Spinal cord (tissue), 10 donors: ENCODE data around the gene PI4KA. TPM values are rescaled to one million over a fixed set of nuclear protein-coding genes. Genes with fewer than 3 reads are reported as not detected.
"Not testable (repeated sequence)": the region's sequence is repeated elsewhere in the genome, so short reads cannot be mapped to it uniquely, and the experiment has no call there.

Experiments used
- DNase-seq, 6 donors: peaks; one replicate each; pipeline versions ENCODE4 v3.0.0 to v3.0.0-alpha.2; 2013 to 2015; ENCODE audit warnings: low spot score in 6 of 6, low read depth in 4 of 6
- H3K27ac ChIP-seq: one replicate; pipeline ENCODE4 v1.5.1; 2013; ENCODE audit warnings: low read depth, low read length, control low read depth
- H3K27me3 ChIP-seq: one replicate; pipeline ENCODE4 v1.6.1; 2013; ENCODE audit warnings: low read length; ENCODE audit not compliant: control insufficient read depth, insufficient read depth
- H3K36me3 ChIP-seq: one replicate; pipeline ENCODE4 v1.6.1; 2013; ENCODE audit warnings: low read length; ENCODE audit not compliant: control insufficient read depth, insufficient read depth
- H3K4me1 ChIP-seq: one replicate; pipeline ENCODE4 v1.6.1; 2013; ENCODE audit warnings: low read length; ENCODE audit not compliant: control insufficient read depth, insufficient read depth
- H3K4me3 ChIP-seq: one replicate; pipeline ENCODE4 v1.5.1; 2013; ENCODE audit warnings: low read depth, low read length, control low read depth
- H3K9me3 ChIP-seq: one replicate; pipeline ENCODE4 v1.6.1; 2013; ENCODE audit warnings: low read length; ENCODE audit not compliant: control insufficient read depth, insufficient read depth
- WGBS: methylation state at CpG from one replicate; pipeline ENCODE4 v1.1.5; 2013; ENCODE audit warnings: missing lambda C conversion rate; ENCODE audit not compliant: insufficient coverage; 5-methylcytosine and 5-hydroxymethylcytosine counted together
- polyA plus RNA-seq, 2 donors: library from polyadenylated mRNA; unstranded; fragments of 120-200 nt; gene quantifications; one replicate each; pipeline ENCODE4 v1.2.1, GENCODE V29; 2013; ENCODE audit not compliant: insufficient read length in 2 of 2
- total RNA-seq, 2 donors: library from RNA; depleted of rRNA in 1 of 2; stranded (reverse); fragments of 120-200 nt in 1 of 2; fragments of >200 nt in 1 of 2; gene quantifications; one replicate each; pipeline versions ENCODE4 v1.2.3 to v1.2.4, GENCODE V29; 2013 to 2014
- donor health status: healthy.

The PI4KA gene
- total and polyA plus RNA-seq, 4 donors = 57.6 to 136 (median 89.5) TPM

DNA sequence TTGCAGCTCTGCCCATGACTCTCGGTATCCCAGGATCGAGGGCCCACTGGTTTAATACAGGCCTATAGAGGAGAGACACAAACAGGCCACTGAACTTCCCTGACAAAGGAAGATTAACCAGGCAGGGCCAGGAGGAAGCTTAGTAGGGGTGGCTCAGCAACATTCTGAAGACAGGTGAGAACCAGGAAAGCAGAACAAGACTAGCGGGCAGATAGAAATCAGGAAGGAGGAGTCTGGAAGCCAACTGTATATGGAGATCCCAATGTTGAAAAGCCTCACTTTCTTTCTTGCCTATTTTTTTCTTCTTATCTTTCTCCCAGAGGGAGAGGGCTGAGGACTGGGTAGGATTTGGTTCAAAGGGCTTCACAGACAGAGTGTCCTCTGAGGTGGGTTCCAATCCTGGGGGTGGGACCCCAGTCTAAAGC lies 5.4 kb downstream of the PI4KA start:
- Histone ChIP-seq H3K4me3 (no peak overlapping the region), H3K4me1 (peaks cover 4% of the 10 kb centered on the region), H3K27ac (no peak overlapping the region), H3K27me3 (no peaks in the 10 kb centered on the region), H3K36me3 (no peaks in the 10 kb centered on the region), H3K9me3 (no peaks in the 10 kb centered on the region)
- 69% methylated on average over 2 of the region's 3 CpGs for WGBS
- no peak for DNase-seq

DNA sequence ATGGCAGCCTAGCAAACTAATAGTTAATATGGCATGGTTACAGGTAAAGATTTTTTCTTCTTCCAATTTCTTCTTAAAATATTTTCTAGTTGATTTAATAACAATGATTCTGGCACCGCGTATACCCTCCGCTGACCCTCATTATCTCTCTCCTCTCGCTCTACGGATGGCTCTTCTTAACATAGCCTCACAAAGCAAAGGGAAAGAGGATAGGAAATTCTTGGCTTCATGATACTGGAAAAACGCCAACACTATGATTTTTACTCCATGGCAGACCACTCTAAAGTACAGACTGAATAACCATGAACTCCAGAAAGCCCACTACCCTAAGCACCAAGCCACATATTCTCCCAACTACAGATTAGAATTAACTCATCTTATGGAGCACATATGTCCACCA lies 6.1 kb downstream of the PI4KA start:
- peaks cover 4% of the 10 kb centered on the region for H3K4me1 ChIP-seq
- DNase-seq = peak in 1 of 6 donors; percentile 23
- H3K36me3 ChIP-seq = no peaks in the 10 kb centered on the region
- H3K27me3 ChIP-seq = no peaks in the 10 kb centered on the region
- H3K4me3 ChIP-seq = no peak overlapping the region
- WGBS = 57% methylated on average over 1 of the region's 6 CpGs
- H3K27ac ChIP-seq = no peak overlapping the region
- H3K9me3 ChIP-seq = no peaks in the 10 kb centered on the region

DNA sequence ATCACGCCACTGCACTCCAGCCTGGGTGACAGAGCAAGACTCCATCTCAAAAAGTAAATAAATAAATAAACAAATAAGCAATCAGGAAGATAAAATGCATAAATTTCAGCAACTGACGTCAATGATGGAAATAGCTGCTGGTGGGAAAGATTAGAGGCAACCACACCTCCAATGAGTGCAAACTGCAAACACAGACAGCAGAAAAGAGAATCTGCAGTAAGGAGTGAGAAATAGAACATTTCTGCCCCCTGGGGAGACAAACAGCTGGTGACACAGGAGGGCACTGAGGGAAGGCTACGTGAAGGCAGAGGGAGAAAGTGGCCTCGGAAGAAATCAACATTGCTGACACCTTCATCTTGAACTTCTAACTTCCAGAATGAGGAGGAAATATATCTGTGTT lies 6.5 kb downstream of the PI4KA start:
- H3K27ac ChIP-seq = no peak overlapping the region

DNA sequence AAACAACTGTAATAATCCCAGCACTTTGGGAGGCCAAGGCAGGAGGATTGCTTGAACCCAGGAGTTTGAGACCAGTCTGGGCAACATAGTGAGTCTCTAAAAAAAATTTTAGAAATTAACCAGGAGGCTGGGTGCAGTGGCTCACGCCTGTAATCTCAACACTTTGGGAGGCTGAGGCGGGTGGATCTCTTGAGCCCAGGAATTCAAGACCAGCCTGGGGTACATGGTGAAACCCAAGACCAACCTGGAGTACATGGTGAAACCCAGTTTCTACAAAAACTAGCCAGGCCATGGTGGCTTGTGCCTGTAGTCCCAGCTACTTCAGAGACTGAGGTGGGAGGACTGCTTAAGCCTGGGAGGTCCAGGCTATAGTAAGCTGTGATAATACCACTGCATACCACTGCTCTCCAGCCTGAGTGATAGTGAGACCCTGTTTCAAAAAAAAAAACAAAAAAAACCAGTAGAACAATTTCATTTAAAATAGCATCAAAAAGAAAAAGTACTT lies 11.2 kb downstream of the PI4KA start:
- no peak for DNase-seq
- Histone ChIP-seq H3K36me3 (no peaks in the 10 kb centered on the region), H3K4me3 (no peak overlapping the region), H3K4me1 (no peaks in the 10 kb centered on the region), H3K27ac (no peak overlapping the region), H3K27me3 (no peaks in the 10 kb centered on the region), H3K9me3 (no peaks in the 10 kb centered on the region)
- 100% methylated on average over 2 of the region's 2 CpGs for WGBS

More for the DNA sequence above, 6.5 kb downstream of the PI4KA start:
- Histone ChIP-seq H3K36me3 (no peaks in the 10 kb centered on the region), H3K4me1 (no peaks in the 10 kb centered on the region), H3K4me3 (no peak overlapping the region), H3K9me3 (no peaks in the 10 kb centered on the region), H3K27me3 (no peaks in the 10 kb centered on the region)
- peak in 1 of 6 donors; percentile 4 for DNase-seq
- WGBS = no CpG with 5 or more reads among the region's 4 CpGs

DNA sequence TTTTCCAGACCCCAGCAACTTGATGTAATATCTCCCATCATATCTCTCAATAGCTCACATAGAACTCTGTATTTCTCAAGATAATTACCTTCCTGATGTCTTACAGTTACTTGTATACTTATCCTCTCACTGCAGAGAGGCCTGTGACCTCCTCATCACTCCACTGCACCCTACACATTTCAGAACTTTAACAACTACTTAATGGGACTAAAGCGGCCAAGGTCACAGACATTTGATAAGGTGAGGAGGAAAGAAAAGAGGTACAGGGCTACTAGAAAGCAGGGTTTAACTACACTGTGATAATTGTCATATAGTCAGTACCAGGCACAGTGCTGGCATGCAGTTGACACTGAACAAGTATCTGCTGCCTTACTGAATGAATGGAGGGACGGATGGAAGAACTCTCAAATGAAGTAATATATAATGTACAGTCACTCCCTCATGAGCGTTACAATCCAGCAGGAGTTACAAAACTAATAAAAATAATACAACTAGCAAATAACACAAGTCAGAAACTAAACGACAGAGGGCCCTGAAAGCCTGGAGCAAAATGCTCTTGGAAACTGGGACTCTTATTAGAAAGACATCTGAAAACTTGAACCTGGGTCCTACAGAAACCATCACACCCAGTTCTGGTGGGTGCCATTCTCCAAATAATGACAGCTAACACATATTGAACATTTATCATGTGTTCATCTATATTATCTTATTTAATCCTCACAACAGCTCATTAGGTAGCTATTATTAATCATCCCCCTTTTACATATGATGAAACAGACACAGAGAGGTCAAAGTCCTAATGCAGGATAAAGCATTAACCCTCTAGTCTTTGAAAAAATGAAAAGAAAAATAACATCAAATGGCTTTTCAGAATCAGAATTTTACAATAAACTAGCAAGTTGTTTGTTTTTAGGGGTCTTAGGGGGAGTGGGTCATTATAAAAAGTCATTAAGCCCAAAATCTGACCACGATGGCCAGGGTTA lies 14.3 kb downstream of the PI4KA start:
- no peak for DNase-seq
- no peaks in the 10 kb centered on the region for H3K27me3 ChIP-seq
- H3K4me1 ChIP-seq = no peaks in the 10 kb centered on the region
- WGBS = 92% methylated on average over 2 of the region's 5 CpGs
- H3K36me3 ChIP-seq = no peaks in the 10 kb centered on the region
- no peaks in the 10 kb centered on the region for H3K9me3 ChIP-seq
- no peak overlapping the region for H3K27ac ChIP-seq
- no peak overlapping the region for H3K4me3 ChIP-seq

DNA sequence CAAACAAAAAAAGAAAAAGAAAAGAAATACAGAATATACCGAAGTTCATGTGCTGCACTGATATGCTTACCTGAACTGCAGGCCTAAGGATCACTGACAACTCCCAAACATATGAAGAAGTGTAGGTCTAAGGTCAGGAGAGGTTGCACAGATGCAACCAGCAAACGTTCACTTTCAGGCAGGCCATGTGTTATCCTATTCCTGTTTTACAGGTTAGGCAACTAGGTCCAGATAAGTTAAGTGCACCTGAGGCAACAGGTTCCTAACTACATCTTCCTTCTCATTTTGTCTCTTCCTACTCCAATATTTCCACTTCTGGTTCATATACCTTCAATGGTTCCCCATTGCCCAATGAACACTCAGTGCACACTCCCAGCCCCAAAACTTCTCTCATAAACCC lies 15.1 kb downstream of the PI4KA start:
- Histone ChIP-seq H3K4me1 (no peaks in the 10 kb centered on the region), H3K4me3 (no peak overlapping the region), H3K27me3 (no peaks in the 10 kb centered on the region), H3K36me3 (no peaks in the 10 kb centered on the region), H3K27ac (no peak overlapping the region), H3K9me3 (no peaks in the 10 kb centered on the region)
- WGBS = 63% methylated on average over 1 of the region's 2 CpGs
- no peak for DNase-seq

DNA sequence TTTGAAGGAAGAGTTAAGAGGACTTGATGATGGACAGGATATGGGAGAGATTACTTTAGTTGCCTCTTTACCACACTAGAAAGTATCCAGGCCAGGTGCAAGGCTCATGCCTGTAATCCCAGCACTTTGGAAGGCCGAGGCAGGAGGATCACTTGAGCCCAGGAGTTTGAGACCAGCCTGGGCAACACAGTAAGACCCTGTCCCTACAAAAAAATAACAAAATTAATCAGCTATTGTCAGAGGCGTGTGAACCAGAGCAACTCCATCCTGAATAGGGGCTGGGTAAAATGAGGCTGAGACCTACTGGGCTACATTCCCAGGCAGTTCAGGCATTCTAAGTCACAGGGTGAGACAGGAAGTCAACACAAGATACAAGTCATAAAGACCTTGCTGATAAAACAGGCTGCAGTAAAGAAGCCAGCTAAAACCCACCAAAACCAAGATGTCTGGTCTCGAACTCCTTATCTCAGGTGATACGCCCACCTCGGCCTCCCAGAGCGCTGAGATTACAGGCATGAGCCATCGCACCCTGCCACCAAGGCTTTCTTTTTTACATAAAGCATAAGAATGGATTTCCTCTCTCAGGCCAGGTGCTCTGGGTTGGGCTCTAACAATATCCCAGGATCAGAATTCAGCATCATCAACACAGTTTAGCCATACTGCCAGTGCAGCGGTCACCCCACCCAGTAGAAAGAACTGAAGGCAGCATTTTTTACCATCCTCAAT lies 17.8 kb downstream of the PI4KA start:
- H3K9me3 ChIP-seq = no peaks in the 10 kb centered on the region
- no peak overlapping the region for H3K4me3 ChIP-seq
- H3K4me1 ChIP-seq = no peaks in the 10 kb centered on the region
- H3K27ac ChIP-seq = no peak overlapping the region
- DNase-seq = no peak
- no peaks in the 10 kb centered on the region for H3K36me3 ChIP-seq
- WGBS = 85% methylated on average over 7 of the region's 8 CpGs
- H3K27me3 ChIP-seq = no peaks in the 10 kb centered on the region

DNA sequence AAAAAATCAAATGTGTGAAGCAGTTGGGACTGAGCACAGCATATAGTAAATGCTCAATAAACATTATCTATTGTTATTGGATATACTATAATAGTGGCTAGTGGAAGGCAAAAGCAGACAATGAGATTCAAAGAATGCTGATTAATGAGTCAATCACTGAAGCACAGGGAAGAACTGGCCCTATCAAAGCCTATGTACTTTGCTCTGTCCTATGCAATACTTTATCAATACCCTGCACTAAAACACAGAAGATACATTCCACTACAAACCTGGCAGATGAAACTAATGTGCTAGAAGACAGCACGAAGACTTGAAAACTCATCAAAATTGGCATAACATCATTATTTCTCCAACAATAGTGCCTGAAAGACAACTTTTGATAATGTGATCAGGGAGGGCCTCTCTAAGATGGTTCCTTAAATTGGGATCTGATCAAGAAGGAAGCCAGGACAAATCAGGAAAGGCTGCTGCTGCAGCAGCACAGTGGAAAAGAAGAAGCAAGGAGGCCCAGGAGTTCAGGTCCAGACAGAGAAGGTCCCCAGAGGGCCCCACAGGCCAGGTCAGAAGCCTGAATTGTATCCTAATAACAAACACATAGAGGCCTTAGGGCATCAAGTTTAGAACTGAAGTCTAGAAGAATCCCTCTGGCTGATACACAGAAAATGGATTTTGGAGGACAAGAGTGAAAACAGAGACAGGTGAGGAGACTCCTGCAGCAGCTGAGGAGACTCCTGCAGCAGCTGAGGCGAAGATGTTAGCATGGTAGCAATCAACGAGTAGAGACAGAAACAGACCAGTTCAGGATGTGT lies 18.6 kb downstream of the PI4KA start:
- no peaks in the 10 kb centered on the region for H3K27me3 ChIP-seq
- DNase-seq = no peak
- H3K36me3 ChIP-seq = no peaks in the 10 kb centered on the region
- no peak overlapping the region for H3K4me3 ChIP-seq
- H3K27ac ChIP-seq = no peak overlapping the region
- H3K9me3 ChIP-seq = no peaks in the 10 kb centered on the region
- 95% methylated on average over 2 of the region's 3 CpGs for WGBS
- H3K4me1 ChIP-seq = no peaks in the 10 kb centered on the region

DNA sequence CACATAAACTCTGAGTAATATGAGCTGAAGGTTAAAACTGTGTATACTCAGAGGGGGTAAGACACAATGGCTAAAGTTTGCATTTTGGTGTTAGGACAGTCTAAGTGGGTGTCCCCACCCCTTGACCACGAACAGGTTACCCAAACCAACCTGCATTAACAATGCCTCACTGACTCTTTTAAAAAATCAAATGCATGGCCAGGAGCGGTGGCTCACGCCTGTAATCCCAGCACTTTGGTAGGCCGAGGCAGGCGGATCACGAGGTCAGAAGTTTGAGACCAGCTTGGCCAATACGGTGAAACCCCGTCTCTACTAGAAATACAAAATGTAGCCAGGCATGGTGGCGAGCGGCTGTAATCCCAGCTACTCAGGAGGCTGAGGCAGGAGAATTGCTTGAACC lies 19.3 kb downstream of the PI4KA start:
- H3K4me3 ChIP-seq, DNase-seq, H3K27ac ChIP-seq, H3K9me3 ChIP-seq, H3K4me1 ChIP-seq, H3K36me3 ChIP-seq, H3K27me3 ChIP-seq: not testable (repeated sequence)
- 98% methylated on average over 10 of the region's 10 CpGs for WGBS
